Karpas-422 (cell line): ENCODE data around the gene THAP5. TPM values are rescaled to one million over a fixed set of nuclear protein-coding genes. Genes with fewer than 3 reads are reported as not detected.
A peak's percentile ranks its signal among the peaks of the same experiment; 100 is the strongest.

Experiments used
- DNase-seq: peaks from one replicate; pipeline ENCODE4 v3.0.0-alpha.2; 2015
- H2AFZ ChIP-seq: fragments of 200-600 bp; sonication (generic); 2 replicates; pipeline ENCODE4 v1.6.1; 2014; ENCODE audit warnings: antibody characterized with exemption, low read length, mixed read lengths
- H3K27ac ChIP-seq: fragments of 200-600 bp; sonication (generic); 2 replicates; pipeline ENCODE4 v1.5.1; 2014; ENCODE audit warnings: mild to moderate bottlenecking, low read length, moderate library complexity
- H3K27me3 ChIP-seq: fragments of 200-600 bp; sonication (generic); 2 replicates; pipeline ENCODE4 v1.6.1; 2014; ENCODE audit warnings: low read length, mixed read lengths
- H3K36me3 ChIP-seq: fragments of 200-600 bp; sonication (generic); 2 replicates; pipeline ENCODE4 v1.6.1; 2014; ENCODE audit warnings: low read length, mixed read lengths; ENCODE audit not compliant: insufficient read depth
- H3K4me1 ChIP-seq: fragments of 200-600 bp; sonication (generic); 2 replicates; pipeline ENCODE4 v1.6.1; 2014; ENCODE audit warnings: mild to moderate bottlenecking, low read length, mixed read lengths
- H3K4me2 ChIP-seq: fragments of 200-600 bp; sonication (generic); 2 replicates; pipeline ENCODE4 v1.6.1; 2014; ENCODE audit warnings: low read length, low read depth, mild to moderate bottlenecking; ENCODE audit not compliant: poor library complexity, severe bottlenecking
- H3K4me3 ChIP-seq: fragments of 200-600 bp; sonication (generic); 2 replicates; pipeline ENCODE4 v1.5.1; 2014; ENCODE audit warnings: mild to moderate bottlenecking, antibody characterized with exemption, low read length, mixed read lengths
- H3K79me2 ChIP-seq: fragments of 200-600 bp; sonication (generic); 2 replicates; pipeline ENCODE4 v1.6.1; 2014; ENCODE audit warnings: mild to moderate bottlenecking, low read length, mixed read lengths
- H3K9ac ChIP-seq: fragments of 200-600 bp; sonication (generic); 2 replicates; pipeline ENCODE4 v1.6.0; 2014; ENCODE audit warnings: low read length
- H3K9me2 ChIP-seq: fragments of 200-600 bp; sonication (generic), shearing (Covaris generic); replicated peaks from 2 replicates; pipeline ENCODE4 v1.6.0; 2014; ENCODE audit warnings: mild to moderate bottlenecking, low read length, moderate library complexity; ENCODE audit not compliant: insufficient read depth
- H3K9me3 ChIP-seq: fragments of 300-700, 200-600 bp; sonication (generic); 2 replicates; pipeline ENCODE4 v1.6.1; 2014; ENCODE audit warnings: low read length, mixed read lengths
- H4K20me1 ChIP-seq: fragments of 200-600 bp; sonication (generic); 2 replicates; pipeline ENCODE4 v1.6.1; 2014; ENCODE audit warnings: mild to moderate bottlenecking, antibody characterized with exemption, low read length, low read depth; ENCODE audit not compliant: insufficient read depth
- total RNA-seq: library from RNA; depleted of rRNA; stranded (reverse); fragments of >200 nt; shearing (Covaris generic); gene quantifications from 2 replicates; pipeline ENCODE4 v1.2.3, GENCODE V29; 2014; ENCODE audit warnings: low replicate concordance

The THAP5 gene
- total RNA-seq, 1 experiment from 2014 or later: 34.3 TPM

- Histone ChIP-seq H3K36me3 (peaks cover 27% of the 10 kb centered on the region), H3K4me1 (peaks cover 18% of the 10 kb centered on the region)
Measured at GRCh38 chr7:108576116-108576515, 6.6 kb upstream of the THAP5 start.

GRCh38 chr7:108575156-108575555 lies 5.7 kb upstream of the THAP5 start:
- no peak overlapping the region for H3K27ac ChIP-seq

More at GRCh38 chr7:108576116-108576515, 6.6 kb upstream of the THAP5 start:
- H3K79me2 ChIP-seq: peaks cover 30% of the 10 kb centered on the region
- H3K27ac ChIP-seq: no peak overlapping the region
- no peak overlapping the region for H3K9ac ChIP-seq
- H3K4me3 ChIP-seq: no peak overlapping the region
- H3K9me3 ChIP-seq: no peaks in the 10 kb centered on the region
- no peaks in the 10 kb centered on the region for H3K9me2 ChIP-seq
- DNase-seq: no peak
- no peaks in the 10 kb centered on the region for H3K27me3 ChIP-seq
- H2AFZ ChIP-seq: no peak overlapping the region
- H4K20me1 ChIP-seq: no peaks in the 10 kb centered on the region
- no peak overlapping the region for H3K4me2 ChIP-seq

GRCh38 chr7:108572480-108572879 lies 3.0 kb upstream of the THAP5 start:
- no peaks in the 10 kb centered on the region for H3K27me3 ChIP-seq
- H4K20me1 ChIP-seq: no peaks in the 10 kb centered on the region
- H3K27ac ChIP-seq: no peak overlapping the region
- peaks cover 62% of the 10 kb centered on the region for H3K79me2 ChIP-seq
- H3K4me3 ChIP-seq: no peak overlapping the region
- H3K9me2 ChIP-seq: no peaks in the 10 kb centered on the region
- H3K36me3 ChIP-seq: peaks cover 27% of the 10 kb centered on the region
- peaks cover 33% of the 10 kb centered on the region for H3K4me1 ChIP-seq
- no peak overlapping the region for H2AFZ ChIP-seq
- DNase-seq: no peak
- no peak overlapping the region for H3K9ac ChIP-seq
- H3K4me2 ChIP-seq: peak overlapping the region; percentile 1
- H3K9me3 ChIP-seq: no peaks in the 10 kb centered on the region

More at GRCh38 chr7:108575156-108575555, 5.7 kb upstream of the THAP5 start:
- Histone ChIP-seq H3K9ac (no peak overlapping the region), H3K27me3 (no peaks in the 10 kb centered on the region), H4K20me1 (no peaks in the 10 kb centered on the region), H3K4me1 (peaks cover 21% of the 10 kb centered on the region), H3K9me3 (no peaks in the 10 kb centered on the region), H3K79me2 (peaks cover 40% of the 10 kb centered on the region), H3K4me2 (no peak overlapping the region), H3K9me2 (no peaks in the 10 kb centered on the region), H3K36me3 (peaks cover 27% of the 10 kb centered on the region), H2AFZ (no peak overlapping the region), H3K4me3 (no peak overlapping the region)
- DNase-seq: no peak

GRCh38 chr7:108570146-108570755 lies 745 bp upstream of the THAP5 start:
- Histone ChIP-seq H3K9me2 (no peaks in the 10 kb centered on the region), H3K27ac (peak overlapping the region; percentile 66), H3K4me1 (peaks cover 44% of the 10 kb centered on the region), H3K4me3 (peak overlapping the region; percentile 83), H3K4me2 (peak overlapping the region; percentile 90), H3K79me2 (peaks cover 83% of the 10 kb centered on the region), H2AFZ (0 out of 2 replicates have a peak overlapping the region, but pooled peaks have one; percentile 17), H3K36me3 (peaks cover 44% of the 10 kb centered on the region), H3K9ac (peak overlapping the region; percentile 90), H3K27me3 (no peaks in the 10 kb centered on the region), H3K9me3 (no peaks in the 10 kb centered on the region), H4K20me1 (no peaks in the 10 kb centered on the region)
- peak; percentile 71 for DNase-seq

GRCh38 chr7:108568801-108569380 lies 615 bp downstream of the THAP5 start:
- Histone ChIP-seq H3K27me3 (no peaks in the 10 kb centered on the region), H4K20me1 (no peaks in the 10 kb centered on the region), H3K4me1 (peaks cover 44% of the 10 kb centered on the region), H3K36me3 (peaks cover 44% of the 10 kb centered on the region), H3K9me3 (no peaks in the 10 kb centered on the region), H3K4me2 (peak overlapping the region; percentile 87), H3K4me3 (peak overlapping the region; percentile 83), H3K79me2 (peaks cover 91% of the 10 kb centered on the region), H3K9ac (peak overlapping the region; percentile 98), H3K27ac (peak overlapping the region; percentile 93), H3K9me2 (no peaks in the 10 kb centered on the region), H2AFZ (peak overlapping the region; percentile 38; the same call in 1 of the 2 replicates)
- DNase-seq: peak; percentile 45

- Histone ChIP-seq H3K27me3 (no peaks in the 10 kb centered on the region), H3K9ac (no peak overlapping the region), H2AFZ (no peak overlapping the region), H4K20me1 (no peaks in the 10 kb centered on the region), H3K9me2 (no peaks in the 10 kb centered on the region), H3K4me2 (no peak overlapping the region), H3K4me3 (no peak overlapping the region), H3K79me2 (peaks cover 76% of the 10 kb centered on the region), H3K9me3 (no peaks in the 10 kb centered on the region), H3K4me1 (peaks cover 25% of the 10 kb centered on the region), H3K36me3 (peaks cover 27% of the 10 kb centered on the region; the same call in 1 of the 2 replicates), H3K27ac (no peak overlapping the region)
- DNase-seq: no peak
Measured at GRCh38 chr7:108565987-108566386, 3.5 kb downstream of the THAP5 start.

GRCh38 chr7:108561047-108561619 lies 8.4 kb downstream of the THAP5 start:
- Histone ChIP-seq H3K27me3 (no peaks in the 10 kb centered on the region), H3K36me3 (peaks cover 17% of the 10 kb centered on the region; the same call in 1 of the 2 replicates), H3K9me3 (peaks cover 8% of the 10 kb centered on the region), H2AFZ (no peak overlapping the region), H3K4me2 (no peak overlapping the region), H3K4me1 (no peaks in the 10 kb centered on the region; the same call in 1 of the 2 replicates), H3K9me2 (no peaks in the 10 kb centered on the region), H4K20me1 (no peaks in the 10 kb centered on the region), H3K9ac (no peak overlapping the region), H3K27ac (no peak overlapping the region), H3K79me2 (peaks cover 32% of the 10 kb centered on the region), H3K4me3 (no peak overlapping the region)
- no peak for DNase-seq

GRCh38 chr7:108559253-108559652 lies 10.3 kb downstream of the THAP5 start:
- H4K20me1 ChIP-seq: no peaks in the 10 kb centered on the region
- H3K4me1 ChIP-seq: peaks cover 7% of the 10 kb centered on the region
- peaks cover 10% of the 10 kb centered on the region for H3K9me3 ChIP-seq
- H2AFZ ChIP-seq: no peak overlapping the region
- H3K4me3 ChIP-seq: no peak overlapping the region
- H3K36me3 ChIP-seq: peaks cover 1% of the 10 kb centered on the region; the same call in 1 of the 2 replicates
- H3K79me2 ChIP-seq: peaks cover 14% of the 10 kb centered on the region
- no peak for DNase-seq
- H3K9ac ChIP-seq: no peak overlapping the region
- no peaks in the 10 kb centered on the region for H3K27me3 ChIP-seq
- H3K4me2 ChIP-seq: no peak overlapping the region
- no peaks in the 10 kb centered on the region for H3K9me2 ChIP-seq
- no peak overlapping the region for H3K27ac ChIP-seq
